HG02840 (cell line): Measurements from ENCODE around the gene C12orf56.
"Not testable (repeated sequence)": the region's sequence is repeated elsewhere in the genome, so short reads cannot be mapped to it uniquely, and the experiment has no call there.

Experiments
- ATAC-seq: cut with Tn5 transposase; IDR thresholded peaks from one replicate; pipeline ENCODE4 v1.9.1; 2021; ENCODE audit warnings: mild to moderate bottlenecking, moderate library complexity, moderate number of reproducible peaks; ENCODE audit not compliant: unreplicated experiment, low FRiP score

C12orf56 gene

DNA sequence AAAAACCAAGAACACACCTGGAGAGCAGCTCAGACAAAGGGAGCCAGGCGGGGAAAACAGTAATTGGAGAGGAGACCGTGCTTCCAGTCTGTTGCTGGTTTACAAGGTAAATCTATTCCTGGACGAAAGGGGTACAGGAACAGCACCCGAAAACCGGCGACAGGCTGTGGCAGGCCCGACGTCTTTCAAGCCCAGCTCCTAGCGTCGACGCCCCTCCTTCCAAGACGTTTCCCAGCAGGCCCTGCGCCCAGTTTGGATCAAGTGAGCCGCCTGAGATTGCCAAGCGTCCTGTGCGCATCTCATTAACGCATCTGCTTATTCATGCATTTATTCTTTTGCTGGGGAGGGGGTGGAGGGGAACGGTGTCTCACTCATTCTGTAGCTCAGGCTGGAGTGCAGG is 1.4 kb downstream of the C12orf56 start:
- ATAC-seq = no peak

DNA sequence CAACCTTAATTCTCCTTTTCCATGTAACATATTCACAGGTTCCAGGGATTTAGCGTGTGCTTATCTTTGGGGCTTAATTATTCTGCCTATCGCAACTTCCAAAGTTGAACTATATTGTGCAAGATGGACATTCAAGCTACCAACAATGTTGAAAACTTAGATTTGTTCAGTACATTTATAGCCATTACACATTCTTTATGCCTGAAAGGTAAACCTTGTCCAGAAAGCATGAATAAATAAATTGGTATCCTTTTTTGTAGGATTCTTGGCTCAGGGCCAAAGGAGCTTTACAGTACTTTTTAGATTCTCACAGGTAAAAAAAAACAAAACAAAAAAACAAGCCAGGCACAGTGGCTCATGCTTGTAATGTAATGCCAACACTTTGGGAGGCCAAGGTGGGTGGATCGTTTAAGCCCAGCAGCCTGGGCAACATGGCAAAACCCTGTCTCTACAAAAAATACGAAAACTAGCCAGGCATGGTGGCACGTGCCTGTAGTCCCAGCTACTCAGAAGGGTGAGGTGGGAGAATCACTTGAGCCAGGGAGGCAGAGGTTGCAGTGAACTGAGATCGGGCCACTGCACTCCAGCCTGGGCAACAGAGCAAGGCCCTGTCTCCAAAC is 3.3 kb downstream of the C12orf56 start:
- no peak for ATAC-seq

DNA sequence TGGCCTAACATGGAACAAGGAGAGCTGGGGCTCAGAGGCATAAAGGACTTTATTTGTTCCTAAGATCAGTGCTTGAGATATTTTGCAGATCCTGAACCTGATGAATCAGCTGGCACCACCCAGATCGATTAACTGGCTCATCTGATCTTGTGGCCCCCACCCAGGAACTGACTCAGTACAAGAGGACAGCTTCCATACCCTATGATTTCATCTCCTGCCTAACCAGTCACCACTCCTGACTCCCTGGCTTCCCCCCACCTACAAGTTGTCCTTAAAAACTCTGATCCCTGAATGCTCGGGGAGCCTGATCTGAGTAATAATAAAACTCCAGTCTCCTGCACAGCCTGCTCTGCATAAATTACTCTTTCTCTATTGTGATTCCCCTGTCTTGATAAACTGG is 5.1 kb downstream of the C12orf56 start:
- no peak for ATAC-seq

DNA sequence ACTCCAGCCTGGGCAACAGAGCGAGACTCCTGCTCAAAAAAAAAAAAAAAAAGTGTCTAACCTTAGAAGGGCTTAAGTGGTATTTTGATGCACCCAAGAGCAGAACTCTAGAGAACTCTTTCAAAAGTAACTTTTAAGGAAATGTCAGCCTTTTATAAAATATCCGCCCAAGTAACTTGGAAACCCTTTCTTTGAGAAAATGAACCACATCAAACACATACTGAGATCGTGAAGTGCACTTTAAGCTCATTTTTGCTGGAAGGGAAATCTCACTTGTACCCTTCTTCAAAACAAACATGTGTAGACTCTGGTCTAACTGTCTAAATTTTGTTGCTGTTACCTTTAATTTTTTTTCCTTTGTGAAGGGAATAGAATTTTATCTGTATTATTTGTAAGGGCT is 5.5 kb downstream of the C12orf56 start:
- no peak for ATAC-seq

DNA sequence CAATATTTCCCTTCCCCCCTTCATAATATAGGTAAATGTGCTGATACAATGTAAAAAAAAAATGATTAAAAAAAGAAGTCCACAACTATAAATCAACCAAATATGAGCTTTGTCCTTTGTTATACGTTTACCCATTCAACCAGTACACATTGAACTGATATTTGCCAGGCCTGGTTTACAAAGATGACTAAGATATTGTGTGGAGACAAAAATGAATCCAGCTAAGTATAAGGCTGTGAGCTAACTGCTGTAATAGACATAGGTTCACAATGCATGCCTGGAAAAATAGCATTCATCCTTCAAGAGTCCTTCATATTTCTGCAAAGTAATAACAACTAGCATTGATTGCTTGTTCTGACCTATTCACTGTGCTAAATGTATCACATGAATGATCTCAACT is 6.9 kb downstream of the C12orf56 start:
- ATAC-seq = no peak

DNA sequence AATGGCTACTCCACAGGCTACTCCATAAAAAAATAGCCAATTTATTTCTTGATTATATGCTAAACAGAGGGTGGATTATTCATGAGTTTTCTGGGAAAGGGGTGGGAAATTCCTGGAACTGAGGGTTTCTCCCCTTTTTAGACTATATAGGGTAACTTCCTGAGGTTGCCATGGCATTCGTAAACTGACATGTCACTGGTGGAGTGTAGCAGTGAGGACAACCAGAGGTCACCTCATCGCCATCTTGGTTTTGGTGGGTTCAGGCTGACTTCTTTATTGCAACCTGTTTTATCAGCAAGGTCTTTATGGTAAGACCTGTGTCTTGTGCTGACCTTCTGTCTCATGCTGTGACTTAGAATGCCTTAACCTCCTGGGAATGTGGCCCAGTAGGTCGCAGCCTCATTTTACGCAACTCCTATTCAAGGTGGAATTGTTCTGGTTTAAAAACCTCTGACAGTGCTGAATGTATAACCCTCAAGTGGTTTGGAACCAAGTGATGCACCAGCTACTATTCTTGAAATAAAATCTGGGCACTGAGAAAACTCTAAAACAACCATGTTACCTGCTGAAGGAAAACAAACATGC is 27.7 kb downstream of the C12orf56 start:
- no peak for ATAC-seq

DNA sequence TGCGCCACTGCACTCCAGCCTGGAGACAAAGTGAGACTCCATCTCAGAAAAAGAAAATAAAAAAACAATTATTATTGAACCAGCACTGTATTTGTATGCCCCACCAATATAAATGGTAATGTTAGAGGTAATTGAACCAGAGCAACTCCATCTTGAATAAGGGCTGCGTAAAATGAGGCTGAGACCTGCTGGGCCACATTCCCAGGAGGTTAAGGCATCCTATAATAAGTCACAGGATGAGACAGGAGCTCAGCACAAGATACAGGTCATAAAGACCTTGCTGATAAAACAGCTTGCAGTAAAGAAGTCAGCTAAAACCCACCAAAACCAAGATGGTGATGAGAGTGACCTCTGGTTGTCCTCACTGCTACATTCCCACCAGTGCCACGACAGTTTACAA is 29.4 kb downstream of the C12orf56 start:
- not testable (repeated sequence) for ATAC-seq

DNA sequence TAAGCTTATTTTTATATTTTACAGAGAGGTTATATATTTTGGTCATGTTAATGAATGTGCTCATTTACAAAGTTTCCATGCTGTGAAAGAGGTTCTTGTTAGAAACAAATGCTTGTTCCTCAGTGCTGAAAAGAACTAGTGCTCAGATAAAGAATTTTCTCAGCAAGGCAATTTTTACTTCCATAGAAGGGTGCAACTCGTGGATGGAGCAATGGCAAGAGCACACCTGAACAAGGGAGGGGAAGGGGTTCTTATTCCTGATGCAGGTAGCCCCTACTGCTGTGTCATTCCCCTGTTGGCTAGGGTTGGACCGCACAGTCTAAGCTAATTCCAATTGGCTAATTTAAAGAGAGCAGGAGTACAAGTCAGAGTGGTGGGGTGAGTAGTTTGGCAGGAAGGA is 34.3 kb downstream of the C12orf56 start:
- not testable (repeated sequence) for ATAC-seq

DNA sequence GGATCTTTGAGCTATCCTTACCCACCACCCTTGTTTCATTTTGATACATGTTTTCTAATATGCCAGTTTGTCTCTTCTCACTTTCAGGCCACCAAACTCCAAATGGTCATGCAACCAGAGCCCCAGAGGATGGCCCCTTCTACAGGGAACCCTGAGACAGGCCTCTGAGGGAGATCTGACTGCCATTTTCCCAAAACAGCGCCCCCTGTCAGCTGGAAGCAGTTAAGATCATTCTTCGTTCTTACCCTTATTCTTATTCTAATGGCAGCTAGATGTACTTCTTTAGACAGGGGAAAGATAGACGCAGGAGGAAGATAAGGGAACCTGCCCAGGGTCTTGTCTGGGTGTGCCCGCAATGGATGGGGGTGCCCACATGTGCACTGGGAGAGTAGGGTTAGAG is 38.4 kb downstream of the C12orf56 start:
- no peak for ATAC-seq

DNA sequence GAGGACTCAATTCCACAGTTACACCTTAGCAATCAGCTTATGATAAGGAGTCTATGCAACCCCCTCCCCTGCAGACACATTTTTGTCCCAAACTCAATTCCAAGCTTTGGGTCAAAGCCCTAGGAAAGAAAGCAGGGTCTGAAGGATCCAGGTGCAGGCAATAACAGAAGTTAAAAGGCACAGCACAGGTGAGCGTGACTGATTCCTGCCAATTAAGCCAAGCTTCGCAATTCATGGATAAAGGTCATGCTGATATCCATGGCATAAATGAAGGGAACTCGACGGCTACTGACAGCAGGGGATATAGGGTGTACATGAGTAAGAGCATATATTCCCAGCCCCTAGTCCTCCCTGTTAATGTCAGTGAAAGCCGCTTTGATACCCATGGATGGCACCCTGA is 39.3 kb downstream of the C12orf56 start:
- no peak for ATAC-seq

DNA sequence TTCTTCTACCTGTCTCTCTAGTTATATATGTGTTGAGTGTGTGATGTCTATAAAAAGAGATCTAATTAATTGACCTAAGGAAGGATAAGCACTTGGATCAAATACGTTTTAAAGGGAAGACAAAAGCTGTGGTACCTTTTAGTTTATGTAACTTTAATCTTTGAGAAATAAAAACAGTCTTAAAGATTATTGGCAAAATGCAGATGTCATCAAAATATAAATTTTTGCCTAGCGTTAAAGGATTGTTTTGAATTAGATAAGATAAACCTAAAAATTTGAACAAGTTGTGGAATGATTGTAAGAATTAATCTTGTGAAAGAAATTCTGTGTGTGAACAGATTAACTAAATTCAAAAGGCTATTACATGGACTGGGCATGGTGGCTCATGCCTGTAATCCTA is 42.9 kb downstream of the C12orf56 start:
- no peak for ATAC-seq

DNA sequence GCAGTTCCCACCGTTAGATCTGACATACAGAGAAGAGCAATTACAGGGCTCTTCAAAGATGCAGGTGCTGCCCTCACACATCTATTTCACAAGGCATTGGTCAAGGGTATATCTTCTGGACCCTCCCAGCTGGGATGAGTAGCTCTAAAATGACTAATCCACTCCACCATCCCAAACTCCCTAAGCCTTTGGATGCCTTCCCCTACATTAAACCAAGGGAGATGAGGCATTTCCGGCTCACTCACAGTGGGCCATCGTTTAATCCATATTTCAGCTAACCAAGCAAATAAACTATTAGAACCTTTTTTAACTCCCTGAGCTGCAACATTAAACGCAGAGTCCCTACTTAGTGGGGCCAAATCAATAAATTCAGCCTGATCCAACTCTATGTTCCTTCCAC is 45.9 kb downstream of the C12orf56 start:
- ATAC-seq = not testable (repeated sequence)

DNA sequence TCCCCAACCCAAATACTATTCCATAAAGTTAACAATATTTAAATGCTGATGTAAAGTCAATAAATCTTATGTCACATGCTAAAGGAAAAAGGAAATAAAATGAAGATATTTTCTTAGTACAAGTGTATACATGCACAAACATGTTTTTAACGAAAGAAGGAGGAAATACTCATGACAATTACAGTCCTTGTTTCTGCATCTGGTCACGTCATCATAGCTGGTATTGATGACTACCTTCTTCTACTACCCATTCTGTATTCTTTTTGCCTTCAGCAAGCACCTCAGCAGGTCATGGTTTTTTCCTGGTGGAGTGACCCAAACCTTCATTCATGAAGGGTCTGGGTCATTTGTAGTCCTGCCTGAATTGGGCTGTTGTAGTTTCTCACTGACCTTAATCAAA is 50.0 kb downstream of the C12orf56 start:
- ATAC-seq = not testable (repeated sequence)

DNA sequence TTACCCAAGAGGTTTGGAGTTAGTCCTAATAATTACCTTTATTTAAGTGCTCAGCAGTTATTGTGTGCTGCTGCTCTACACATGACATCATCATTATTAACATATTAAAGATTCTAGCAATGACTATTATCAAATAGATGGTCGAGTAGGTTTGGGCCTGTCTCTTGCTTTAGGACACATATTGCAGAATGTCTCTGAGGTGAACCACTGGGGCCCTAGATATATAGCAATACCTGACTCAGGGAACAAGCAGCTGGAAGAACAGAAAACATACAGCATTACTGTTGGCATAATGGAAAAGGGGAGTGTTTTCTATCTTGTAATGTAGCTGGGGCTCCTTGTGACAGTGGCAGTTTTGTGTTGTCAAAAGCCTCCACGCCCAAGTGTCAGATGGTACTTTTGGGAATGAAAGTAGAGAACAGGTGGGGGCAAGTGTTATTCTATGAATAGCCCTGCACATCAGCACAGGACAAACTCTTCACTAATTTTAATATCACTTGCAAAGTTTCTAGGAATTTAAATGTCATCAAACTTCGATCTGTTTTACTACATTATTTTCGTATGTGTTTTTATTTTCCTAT is 54.6 kb downstream of the C12orf56 start:
- ATAC-seq = no peak

DNA sequence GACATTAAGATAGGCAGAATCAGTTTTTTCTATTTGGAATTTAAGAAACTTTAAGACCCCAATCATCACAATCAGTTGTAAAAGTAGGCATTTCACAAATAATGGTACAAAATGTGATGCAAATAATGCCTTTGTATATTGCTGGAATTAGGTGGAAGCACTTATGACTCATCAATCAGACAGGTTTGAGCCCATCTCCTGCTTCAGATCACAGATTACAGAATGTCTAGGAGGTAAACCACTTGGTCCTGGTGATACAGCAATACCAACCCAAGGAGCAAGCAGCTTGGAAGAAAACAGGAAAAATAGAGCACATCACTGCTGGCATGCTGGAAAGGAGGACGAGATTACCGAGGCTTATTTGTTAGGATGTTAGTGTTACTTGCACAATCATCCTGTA is 57.6 kb downstream of the C12orf56 start:
- ATAC-seq = no peak

DNA sequence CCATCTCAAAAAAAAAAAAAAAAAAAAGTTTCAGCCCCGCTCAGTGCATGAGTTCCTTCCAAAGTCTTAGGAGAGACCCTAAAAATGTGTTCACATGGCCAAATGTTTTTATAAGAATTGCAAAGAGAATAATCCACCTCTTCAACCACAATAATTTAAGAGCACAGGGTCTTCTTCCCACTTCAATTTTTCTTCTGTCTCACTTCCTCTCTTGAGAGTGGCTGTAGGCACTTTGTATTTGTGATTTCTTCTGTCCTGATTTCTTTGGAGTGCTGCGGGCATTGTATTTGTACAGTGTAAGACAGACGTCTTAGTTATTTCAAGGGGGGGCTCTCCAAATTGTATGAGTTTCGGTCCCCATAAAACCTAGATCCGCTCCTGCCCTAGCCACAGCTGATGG is 58.3 kb downstream of the C12orf56 start:
- ATAC-seq = no peak

DNA sequence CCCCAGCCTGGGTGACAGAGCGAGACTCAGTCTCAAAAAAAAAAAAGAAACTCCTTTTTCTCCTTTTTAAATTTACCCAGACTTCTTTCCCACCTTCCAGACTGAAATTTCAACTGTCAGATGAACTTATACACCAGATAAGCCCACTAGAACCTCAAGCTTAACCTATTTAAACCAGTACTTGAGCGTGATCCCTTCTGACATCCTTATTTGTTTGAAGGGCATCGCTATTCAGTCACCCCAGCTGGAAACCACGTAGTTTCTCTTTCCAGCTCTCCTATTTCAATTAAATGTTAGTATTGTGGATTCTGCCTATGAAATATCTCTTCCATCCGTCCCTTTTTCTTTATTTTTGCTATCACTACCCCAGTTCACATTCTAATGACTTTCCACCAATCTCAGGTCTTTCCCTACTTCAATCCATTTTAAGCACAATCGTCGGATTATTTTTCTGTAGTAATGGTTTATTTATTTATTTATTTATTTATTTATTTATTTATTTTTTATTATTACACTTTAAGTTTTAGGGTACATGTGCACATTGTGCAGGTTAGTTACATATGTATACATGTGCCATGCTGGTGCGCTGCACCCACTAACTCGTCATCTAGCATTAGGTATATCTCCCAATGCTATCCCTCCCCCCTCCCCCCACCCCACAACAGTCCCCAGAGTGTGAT is 61.4 kb downstream of the C12orf56 start:
- ATAC-seq = not testable (repeated sequence)

DNA sequence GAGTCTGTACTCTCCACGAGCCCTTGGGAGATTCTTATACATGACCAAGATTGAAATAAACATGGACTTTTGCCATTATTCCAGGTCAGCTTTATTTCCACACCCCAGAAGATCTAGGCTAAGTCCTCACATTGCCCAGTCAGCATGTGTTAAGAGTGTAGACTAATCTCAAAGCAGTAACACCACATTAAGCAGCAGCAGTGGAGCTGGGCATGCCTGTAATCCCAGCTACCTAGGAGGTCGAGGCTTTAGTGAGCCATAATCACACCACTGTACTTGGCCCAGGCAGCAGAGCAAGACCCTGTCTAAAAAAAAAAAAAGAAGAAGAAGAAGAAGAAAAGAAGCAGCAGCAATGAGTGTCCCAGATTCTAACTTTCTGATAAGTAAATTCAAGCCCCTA is 65.5 kb downstream of the C12orf56 start:
- ATAC-seq = no peak

DNA sequence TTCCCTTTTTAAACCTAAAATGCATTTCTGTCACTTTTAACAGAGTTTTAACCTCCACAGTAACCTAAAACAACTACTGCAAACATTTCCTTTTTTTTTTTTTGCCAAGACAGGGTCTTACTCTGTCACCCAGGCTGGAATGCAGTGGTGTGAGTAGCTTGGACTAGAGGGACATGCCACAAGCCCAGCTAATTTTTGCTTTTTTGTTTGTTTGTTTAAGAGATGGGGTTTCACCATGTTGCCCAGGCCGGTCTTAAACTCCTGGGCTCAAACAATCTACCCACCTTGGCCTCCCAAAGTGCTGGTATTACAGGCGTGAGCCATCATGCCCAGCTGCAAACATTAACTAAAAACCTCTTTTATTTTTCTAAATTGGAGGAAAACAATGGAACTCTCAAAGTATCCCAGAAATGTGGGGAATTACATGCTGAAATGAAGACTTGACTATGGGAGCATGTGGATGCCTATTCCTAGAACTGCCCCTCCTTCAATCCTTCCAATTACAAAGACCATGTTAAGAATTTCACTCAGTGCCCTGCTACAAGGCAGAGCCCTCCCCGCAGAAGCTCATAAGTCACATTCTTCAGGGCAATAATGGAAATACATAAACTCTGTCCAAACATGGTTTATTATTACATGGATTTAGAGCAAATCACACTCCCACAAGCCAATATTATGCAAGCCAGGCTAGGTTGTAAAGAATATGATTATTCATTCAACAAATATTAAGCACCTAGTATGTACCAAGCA is 66.9 kb downstream of the C12orf56 start:
- no peak for ATAC-seq

DNA sequence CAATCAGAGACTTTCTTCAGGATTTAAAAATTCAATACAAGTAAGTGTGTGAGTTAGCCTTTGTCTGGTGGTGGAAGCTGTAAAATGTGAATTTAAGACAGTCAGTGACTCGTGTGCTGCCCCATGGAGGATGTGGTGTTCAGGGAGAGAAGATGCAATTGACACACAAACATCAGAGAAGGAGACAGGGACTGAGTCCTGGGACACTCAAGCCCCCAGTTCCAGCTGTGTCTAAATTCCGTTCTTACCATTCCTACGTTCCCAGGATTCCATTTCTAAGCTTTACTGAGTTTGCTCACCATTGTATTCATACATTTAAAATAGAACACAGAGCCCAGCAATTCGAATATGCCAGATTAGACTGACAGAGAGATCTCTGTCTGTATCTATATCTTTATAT is 67.6 kb downstream of the C12orf56 start:
- no peak for ATAC-seq

DNA sequence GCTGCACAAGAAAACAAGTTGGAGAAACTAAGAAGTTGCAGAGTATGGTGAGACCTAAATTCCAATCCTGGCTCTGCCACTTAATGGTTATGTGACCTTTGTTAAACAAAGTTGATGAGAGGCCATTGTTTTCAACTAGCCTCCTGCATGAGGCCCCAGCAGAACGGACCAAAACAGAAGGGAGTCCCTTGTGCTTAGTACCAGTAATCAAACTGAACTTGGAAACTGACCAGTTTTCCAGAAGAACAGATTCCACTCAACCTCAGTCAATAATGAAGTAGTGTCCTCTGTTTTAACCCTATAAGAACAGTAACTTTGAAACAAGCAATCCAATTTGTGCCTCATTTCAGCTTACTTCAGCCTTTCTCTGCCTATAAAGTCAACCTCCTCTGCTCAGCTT is 69.9 kb downstream of the C12orf56 start:
- no peak for ATAC-seq
